CD4-positive, CD25-positive, alpha-beta regulatory T cell (primary cell): Measurements from ENCODE around the gene ANKRD33B. TPM values are rescaled to one million over a fixed set of nuclear protein-coding genes. Genes with fewer than 3 reads are reported as not detected.

Experiments
- ATAC-seq, 2 donors: fragments of 150-1000 bp; cut with Tn5 transposase; one replicate each; pipeline ENCODE4 v1.10.0; 2021; ENCODE audit warnings: low read depth in 2 of 2, moderate number of reproducible peaks in 2 of 2, moderate library complexity in 1 of 2
- DNase-seq, 3 donors: peaks; one replicate each; pipeline versions ENCODE4 v3.0.0 to v3.0.0-alpha.2; 2012 to 2022; ENCODE audit warnings: mixed read lengths in 1 of 3
- H3K27ac ChIP-seq: one replicate; pipeline ENCODE4 v1.7.0; 2013; ENCODE audit warnings: mild to moderate bottlenecking, low read length; ENCODE audit not compliant: insufficient read depth, poor library complexity, severe bottlenecking
- H3K27me3 ChIP-seq: one replicate; pipeline ENCODE4 v1.7.0; 2013; ENCODE audit warnings: low read length; ENCODE audit not compliant: control insufficient read depth, insufficient read depth
- H3K36me3 ChIP-seq: one replicate; pipeline ENCODE4 v1.7.0; 2013; ENCODE audit warnings: mild to moderate bottlenecking, low read length, moderate library complexity; ENCODE audit not compliant: control insufficient read depth, insufficient read depth
- H3K4me1 ChIP-seq: 2 replicates; pipeline ENCODE4 v1.7.0; 2013; ENCODE audit warnings: mild to moderate bottlenecking, low read length; ENCODE audit not compliant: insufficient read depth, control insufficient read depth, poor library complexity, severe bottlenecking
- H3K4me3 ChIP-seq: one replicate; pipeline ENCODE4 v1.7.0; 2013; ENCODE audit warnings: low read depth, mild to moderate bottlenecking, low read length, moderate library complexity
- H3K9me3 ChIP-seq, 2 experiments: 1 replicate in 1 of 2; 2 replicates in 1 of 2; pipeline ENCODE4 v1.7.0; 2013; ENCODE audit warnings: low read length in 2 of 2, mild to moderate bottlenecking in 1 of 2, moderate library complexity in 1 of 2; ENCODE audit not compliant: control insufficient read depth in 2 of 2
- H3K27ac Mint-ChIP-seq, 3 donors: one replicate each; pipeline ENCODE4 v1.8.0; 2020 to 2022; ENCODE audit warnings: mild to moderate bottlenecking in 3 of 3, mixed read lengths in 3 of 3, moderate library complexity in 2 of 3
- H3K27me3 Mint-ChIP-seq: one replicate; pipeline ENCODE4 v1.8.0; 2022; ENCODE audit warnings: mild to moderate bottlenecking, mixed read lengths
- H3K36me3 Mint-ChIP-seq: one replicate; pipeline ENCODE4 v1.8.0; 2020; ENCODE audit warnings: mixed read lengths
- H3K4me1 Mint-ChIP-seq, 4 donors: one replicate each; pipeline ENCODE4 v1.8.0; 2020 to 2022; ENCODE audit warnings: mixed read lengths in 4 of 4, mild to moderate bottlenecking in 1 of 4
- H3K4me3 Mint-ChIP-seq, 4 donors: one replicate each; pipeline ENCODE4 v1.8.0; 2020 to 2022; ENCODE audit warnings: mild to moderate bottlenecking in 4 of 4, mixed read lengths in 4 of 4, moderate library complexity in 3 of 4
- H3K9me3 Mint-ChIP-seq, 7 donors: one replicate each; pipeline ENCODE4 v1.8.0; 2020 to 2022; ENCODE audit warnings: mixed read lengths in 7 of 7, mild to moderate bottlenecking in 3 of 7, moderate library complexity in 2 of 7
- polyA plus RNA-seq, 4 donors: library from polyadenylated mRNA; unstranded; fragments of 300-500 nt; fragmentation: Illumina TruSeq; gene quantifications; one replicate each; pipeline ENCODE4 v1.2.3, GENCODE V29; 2021
- total RNA-seq: library from RNA; stranded (reverse); gene quantifications from one replicate; pipeline ENCODE4 v1.2.3, GENCODE V29; 2022

The ANKRD33B gene
- total and polyA plus RNA-seq, 5 donors from 2014 or later, result 0.25 to 6.6 (median 0.33) TPM

- Histone ChIP-seq H3K36me3 (no peaks in the 10 kb centered on the region), H3K27me3 (peaks cover 3% of the 10 kb centered on the region), H3K4me3 (no peak overlapping the region), H3K4me1 (peaks cover 14% of the 10 kb centered on the region), H3K27ac (no peak overlapping the region), H3K9me3 (no peaks in the 10 kb centered on the region)
- Mint-ChIP-seq H3K4me1 (peaks cover 7 to 16% (median 12%) of the 10 kb centered on the region in 4 donors), H3K9me3 (peaks cover 0 to 3% (median 0%) of the 10 kb centered on the region in 7 donors), H3K4me3 (peak overlapping the region in 1 of 4 donors; percentile 41), H3K27ac (no peak overlapping the region), H3K36me3 (no peaks in the 10 kb centered on the region), H3K27me3 (peaks cover 30% of the 10 kb centered on the region)
- ATAC-seq, result no peak
- no peak for DNase-seq
Measured at GRCh38 chr5:10532421-10532820, 31.4 kb upstream of the ANKRD33B start.

- no peaks in the 10 kb centered on the region for H3K36me3 ChIP-seq
- H3K4me3 ChIP-seq, result no peak overlapping the region
- no peak for ATAC-seq
- H3K9me3 Mint-ChIP-seq, result peaks cover 0 to 3% (median 0%) of the 10 kb centered on the region in 7 donors
- H3K27me3 ChIP-seq, result peaks cover 3% of the 10 kb centered on the region
- peaks cover 30% of the 10 kb centered on the region for H3K27me3 Mint-ChIP-seq
- no peak overlapping the region for H3K27ac Mint-ChIP-seq
- H3K36me3 Mint-ChIP-seq, result no peaks in the 10 kb centered on the region
- H3K9me3 ChIP-seq, result no peaks in the 10 kb centered on the region
- no peak overlapping the region for H3K27ac ChIP-seq
- no peak for DNase-seq
- no peak overlapping the region for H3K4me3 Mint-ChIP-seq
- peaks cover 16% of the 10 kb centered on the region for H3K4me1 ChIP-seq
- peaks cover 8 to 17% (median 12%) of the 10 kb centered on the region in 4 donors for H3K4me1 Mint-ChIP-seq
Measured at GRCh38 chr5:10533226-10533625, 30.6 kb upstream of the ANKRD33B start.

- ATAC-seq, result no peak
- H3K4me1 ChIP-seq, result peaks cover 16% of the 10 kb centered on the region
- H3K27me3 ChIP-seq, result peaks cover 8% of the 10 kb centered on the region
- no peak for DNase-seq
- Mint-ChIP-seq H3K4me1 (peaks cover 8 to 17% (median 12%) of the 10 kb centered on the region in 4 donors), H3K27me3 (peaks cover 25% of the 10 kb centered on the region), H3K27ac (no peak overlapping the region), H3K9me3 (peaks cover 0 to 3% (median 0%) of the 10 kb centered on the region in 7 donors), H3K4me3 (peak overlapping the region in 1 of 4 donors; percentile 31), H3K36me3 (no peaks in the 10 kb centered on the region)
- no peak overlapping the region for H3K27ac ChIP-seq
- H3K9me3 ChIP-seq, result no peaks in the 10 kb centered on the region
- H3K4me3 ChIP-seq, result no peak overlapping the region
- H3K36me3 ChIP-seq, result no peaks in the 10 kb centered on the region
Measured at GRCh38 chr5:10534561-10535530, 29.0 kb upstream of the ANKRD33B start.

GRCh38 chr5:10536511-10536910 lies 27.4 kb upstream of the ANKRD33B start:
- H3K27ac Mint-ChIP-seq, result peak overlapping the region in 1 of 3 donors; percentile 58
- H3K4me1 Mint-ChIP-seq, result peaks cover 7 to 17% (median 11%) of the 10 kb centered on the region in 4 donors
- Histone ChIP-seq H3K27me3 (peaks cover 8% of the 10 kb centered on the region), H3K9me3 (no peaks in the 10 kb centered on the region), H3K4me3 (peak overlapping the region; percentile 42), H3K36me3 (no peaks in the 10 kb centered on the region), H3K4me1 (peaks cover 16% of the 10 kb centered on the region), H3K27ac (no peak overlapping the region)
- no peaks in the 10 kb centered on the region for H3K36me3 Mint-ChIP-seq
- H3K9me3 Mint-ChIP-seq, result no peaks in the 10 kb centered on the region
- H3K4me3 Mint-ChIP-seq, result peak overlapping the region in 2 of 4 donors; percentile 8 to 22
- DNase-seq, result no peak
- H3K27me3 Mint-ChIP-seq, result peaks cover 29% of the 10 kb centered on the region
- no peak for ATAC-seq

GRCh38 chr5:10536931-10537579 lies 26.8 kb upstream of the ANKRD33B start:
- peak overlapping the region; percentile 42 for H3K4me3 ChIP-seq
- peaks cover 16% of the 10 kb centered on the region for H3K4me1 ChIP-seq
- DNase-seq (peak in 1 of 3 donors; percentile 15), ATAC-seq (no peak)
- Mint-ChIP-seq H3K4me3 (peak overlapping the region in 3 of 4 donors; percentile 15 to 69 (median 22)), H3K4me1 (peaks cover 7 to 17% (median 11%) of the 10 kb centered on the region in 4 donors), H3K36me3 (no peaks in the 10 kb centered on the region), H3K9me3 (no peaks in the 10 kb centered on the region), H3K27me3 (peaks cover 26% of the 10 kb centered on the region), H3K27ac (peak overlapping the region; percentile 38 to 93 (median 58))
- H3K36me3 ChIP-seq, result no peaks in the 10 kb centered on the region
- H3K27me3 ChIP-seq, result peaks cover 8% of the 10 kb centered on the region
- no peak overlapping the region for H3K27ac ChIP-seq
- H3K9me3 ChIP-seq, result no peaks in the 10 kb centered on the region

GRCh38 chr5:10537624-10538023 lies 26.2 kb upstream of the ANKRD33B start:
- Histone ChIP-seq H3K4me1 (peaks cover 16% of the 10 kb centered on the region), H3K9me3 (no peaks in the 10 kb centered on the region), H3K4me3 (no peak overlapping the region), H3K27ac (no peak overlapping the region), H3K36me3 (no peaks in the 10 kb centered on the region), H3K27me3 (peaks cover 5% of the 10 kb centered on the region)
- Mint-ChIP-seq H3K27me3 (peaks cover 30% of the 10 kb centered on the region), H3K27ac (peak overlapping the region in 1 of 3 donors; percentile 58), H3K4me1 (peaks cover 7 to 16% (median 11%) of the 10 kb centered on the region in 4 donors), H3K36me3 (no peaks in the 10 kb centered on the region), H3K4me3 (peak overlapping the region in 1 of 4 donors; percentile 22), H3K9me3 (no peaks in the 10 kb centered on the region)
- DNase-seq, result peak in 1 of 3 donors; percentile 38
- no peak for ATAC-seq

GRCh38 chr5:10538103-10538788 lies 25.6 kb upstream of the ANKRD33B start:
- H3K4me1 ChIP-seq, result peaks cover 15% of the 10 kb centered on the region
- no peak for ATAC-seq
- no peak overlapping the region for H3K4me3 Mint-ChIP-seq
- H3K4me1 Mint-ChIP-seq, result peaks cover 7 to 13% (median 10%) of the 10 kb centered on the region in 4 donors
- no peaks in the 10 kb centered on the region for H3K36me3 Mint-ChIP-seq
- H3K27me3 ChIP-seq, result peaks cover 5% of the 10 kb centered on the region
- H3K27ac ChIP-seq, result no peak overlapping the region
- H3K27ac Mint-ChIP-seq, result peak overlapping the region in 1 of 3 donors; percentile 59
- H3K27me3 Mint-ChIP-seq, result peaks cover 31% of the 10 kb centered on the region
- no peak overlapping the region for H3K4me3 ChIP-seq
- no peak for DNase-seq
- no peaks in the 10 kb centered on the region for H3K36me3 ChIP-seq
- no peaks in the 10 kb centered on the region for H3K9me3 Mint-ChIP-seq
- no peaks in the 10 kb centered on the region for H3K9me3 ChIP-seq
